CD14-positive monocyte (primary cell): Measurements from ENCODE around the gene SPANXN4. TPM values are rescaled to one million over a fixed set of nuclear protein-coding genes. Genes with fewer than 3 reads are reported as not detected.

Experiments used
- DNase-seq, 3 donors: peaks; one replicate each; pipeline ENCODE4 v3.0.0-alpha.2; 2011 to 2022
- H2AFZ ChIP-seq: 2 replicates; pipeline ENCODE4 v1.6.0; 2012; ENCODE audit warnings: mild to moderate bottlenecking, low read depth, low read length, inconsistent platforms; ENCODE audit not compliant: insufficient read depth, poor library complexity, severe bottlenecking
- H3K27ac ChIP-seq, 2 donors: 1 replicate in 1 of 2; 2 replicates in 1 of 2; pipeline ENCODE4 v1.5.1; 2012 to 2013; ENCODE audit warnings: low read length in 2 of 2, control low read depth in 1 of 2, inconsistent platforms in 1 of 2, low read depth in 1 of 2, mild to moderate bottlenecking in 1 of 2
- H3K27me3 ChIP-seq, 2 donors: one replicate each; pipeline versions ENCODE4 v1.6.0 to v1.6.1; 2011 to 2013; ENCODE audit warnings: low read length in 2 of 2; ENCODE audit not compliant: control insufficient read depth in 2 of 2, insufficient read depth in 2 of 2
- H3K36me3 ChIP-seq, 2 donors: replicated peaks in 1 of 2; 1 replicate in 1 of 2; 2 replicates in 1 of 2; pipeline versions ENCODE4 v1.5.1 to v1.6.1; 2012 to 2013; ENCODE audit warnings: low read length in 2 of 2, control low read depth in 1 of 2, inconsistent platforms in 1 of 2, mild to moderate bottlenecking in 1 of 2; ENCODE audit not compliant: insufficient read depth in 2 of 2, control insufficient read depth in 1 of 2
- H3K4me1 ChIP-seq, 2 donors: 1 replicate in 1 of 2; 2 replicates in 1 of 2; pipeline versions ENCODE4 v1.5.1 to v1.6.1; 2012 to 2013; ENCODE audit warnings: low read length in 2 of 2, control low read depth in 1 of 2, inconsistent platforms in 1 of 2, mild to moderate bottlenecking in 1 of 2, moderate library complexity in 1 of 2; ENCODE audit not compliant: insufficient read depth in 2 of 2, control insufficient read depth in 1 of 2
- H3K4me2 ChIP-seq: replicated peaks from 2 replicates; pipeline ENCODE3; 2012; ENCODE audit warnings: low read length, moderate library complexity, mild to moderate bottlenecking; ENCODE audit not compliant: poor library complexity, severe bottlenecking; ENCODE audit errors: extremely low read depth
- H3K4me3 ChIP-seq, 3 experiments: fragments of 200-600 bp in 1 of 3; sonication (generic) in 1 of 3; replicated peaks in 1 of 3; 1 replicate in 2 of 3; 2 replicates in 1 of 3; pipeline ENCODE4 v1.5.1; 2011 to 2013; ENCODE audit warnings: low read length in 3 of 3, mild to moderate bottlenecking in 3 of 3, control low read depth in 2 of 3, low read depth in 2 of 3, inconsistent platforms in 1 of 3, moderate library complexity in 1 of 3
- H3K79me2 ChIP-seq: 2 replicates; pipeline ENCODE4 v1.6.0; 2012; ENCODE audit warnings: mild to moderate bottlenecking, control low read depth, inconsistent platforms, low read length, moderate library complexity; ENCODE audit not compliant: insufficient read depth
- H3K9ac ChIP-seq: 2 replicates; pipeline ENCODE4 v1.6.0; 2017; ENCODE audit warnings: low read length, mild to moderate bottlenecking; ENCODE audit not compliant: insufficient read depth, poor library complexity, severe bottlenecking
- H3K9me3 ChIP-seq, 2 donors: replicated peaks in 1 of 2; 1 replicate in 1 of 2; 2 replicates in 1 of 2; pipeline versions ENCODE4 v1.5.1 to v1.6.1; 2012 to 2013; ENCODE audit warnings: low read length in 2 of 2, control low read depth in 1 of 2; ENCODE audit not compliant: control insufficient read depth in 1 of 2, insufficient read depth in 1 of 2
- H4K20me1 ChIP-seq: 2 replicates; pipeline ENCODE4 v1.6.0; 2012; ENCODE audit warnings: mild to moderate bottlenecking, low read length, control low read depth, moderate library complexity; ENCODE audit not compliant: insufficient read depth
- H3K27ac Mint-ChIP-seq, 7 donors: one replicate each; pipeline ENCODE4 v1.8.0; 2020; ENCODE audit warnings: mild to moderate bottlenecking in 7 of 7, mixed read lengths in 7 of 7, moderate library complexity in 6 of 7, inconsistent platforms in 2 of 7
- H3K27me3 Mint-ChIP-seq, 3 donors: one replicate each; pipeline ENCODE4 v1.8.0; 2021 to 2022; ENCODE audit warnings: low read depth in 3 of 3, mild to moderate bottlenecking in 3 of 3, mixed read lengths in 3 of 3, moderate library complexity in 3 of 3, inconsistent platforms in 1 of 3
- H3K36me3 Mint-ChIP-seq, 2 donors: one replicate each; pipeline ENCODE4 v1.8.0; 2020; ENCODE audit warnings: mixed read lengths in 2 of 2, inconsistent platforms in 1 of 2, mild to moderate bottlenecking in 1 of 2
- H3K4me1 Mint-ChIP-seq: one replicate; pipeline ENCODE4 v1.8.0; 2020; ENCODE audit warnings: mild to moderate bottlenecking, mixed read lengths
- H3K4me3 Mint-ChIP-seq, 2 donors: one replicate each; pipeline ENCODE4 v1.8.0; 2020; ENCODE audit warnings: mild to moderate bottlenecking in 2 of 2, mixed read lengths in 2 of 2, moderate library complexity in 1 of 2
- H3K9me3 Mint-ChIP-seq, 7 donors: one replicate each; pipeline ENCODE4 v1.8.0; 2020 to 2022; ENCODE audit warnings: mixed read lengths in 7 of 7, mild to moderate bottlenecking in 6 of 7, moderate library complexity in 6 of 7, inconsistent platforms in 2 of 7
- WGBS: methylation state at CpG from one replicate; pipeline ENCODE4 v1.1.5; 2013; ENCODE audit warnings: missing lambda C conversion rate; ENCODE audit not compliant: insufficient coverage; 5-methylcytosine and 5-hydroxymethylcytosine counted together
- intact Hi-C, 2 donors: fragments of 100-400 bp; cut with micrococcal nuclease; formaldehyde crosslinking; loops; one replicate each; pipeline versions ENCODE4 v1.15.0 to v1.15.1; 2023
- polyA plus RNA-seq, 3 donors: library from polyadenylated mRNA; depleted of rRNA in 1 of 3; unstranded in 2 of 3; stranded (reverse) in 1 of 3; fragments of 300-500 nt in 2 of 3; fragments of >200 nt in 1 of 3; fragmentation: Illumina TruSeq in 2 of 3; gene quantifications; 1 replicate in 2 of 3; 2 replicates in 1 of 3; pipeline ENCODE4 v1.2.3, GENCODE V29; 2012 to 2021
- TF ChIP-seq, protein P1 (sequence below): fragments of 200-600 bp; IDR thresholded peaks from one replicate; pipeline ENCODE4 v1.8.0; 2022; ENCODE audit warnings: antibody characterized with exemption, mild to moderate bottlenecking

SPANXN4 gene
- polyA plus RNA-seq, 3 donors = not detected

DNA sequence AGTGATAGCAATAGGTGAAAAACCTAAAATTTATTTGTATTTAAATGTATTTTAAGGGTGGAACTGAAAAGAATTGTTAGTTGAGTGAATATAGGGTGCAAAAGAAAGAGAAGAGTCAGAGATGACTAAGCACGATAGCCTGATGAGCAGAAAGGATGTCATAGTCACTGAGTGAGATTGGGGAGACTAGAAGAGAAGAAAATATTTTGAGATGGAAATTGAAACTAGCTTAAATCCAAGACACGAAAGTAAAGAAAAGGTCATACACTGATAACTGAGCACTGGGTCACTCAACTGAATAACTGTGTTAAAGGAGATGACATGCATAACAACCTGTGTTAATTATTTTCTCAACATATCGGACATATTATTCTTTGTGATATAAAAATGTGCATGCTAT, 55.5 kb downstream of the SPANXN4 start:
- intact Hi-C loops = no loop called here
- no peak overlapping the region for H3K4me3 Mint-ChIP-seq
- no peak overlapping the region for H3K9ac ChIP-seq
- no peak overlapping the region for H3K4me2 ChIP-seq
- H3K27me3 Mint-ChIP-seq = peaks cover 0 to 2% (median 1%) of the 10 kb centered on the region in 3 donors
- H3K36me3 Mint-ChIP-seq = no peaks in the 10 kb centered on the region
- no peaks in the 10 kb centered on the region for H3K4me1 ChIP-seq
- no peaks in the 10 kb centered on the region for H3K36me3 ChIP-seq
- no peaks in the 10 kb centered on the region for H4K20me1 ChIP-seq
- H3K4me3 ChIP-seq = no peak overlapping the region
- H3K79me2 ChIP-seq = no peaks in the 10 kb centered on the region
- H3K9me3 ChIP-seq = peaks cover 8 to 9% of the 10 kb centered on the region in 2 donors
- DNase-seq = no peak
- no peak overlapping the region for H2AFZ ChIP-seq
- H3K27ac Mint-ChIP-seq = no peak overlapping the region
- TF ChIP-seq, protein P1, sequence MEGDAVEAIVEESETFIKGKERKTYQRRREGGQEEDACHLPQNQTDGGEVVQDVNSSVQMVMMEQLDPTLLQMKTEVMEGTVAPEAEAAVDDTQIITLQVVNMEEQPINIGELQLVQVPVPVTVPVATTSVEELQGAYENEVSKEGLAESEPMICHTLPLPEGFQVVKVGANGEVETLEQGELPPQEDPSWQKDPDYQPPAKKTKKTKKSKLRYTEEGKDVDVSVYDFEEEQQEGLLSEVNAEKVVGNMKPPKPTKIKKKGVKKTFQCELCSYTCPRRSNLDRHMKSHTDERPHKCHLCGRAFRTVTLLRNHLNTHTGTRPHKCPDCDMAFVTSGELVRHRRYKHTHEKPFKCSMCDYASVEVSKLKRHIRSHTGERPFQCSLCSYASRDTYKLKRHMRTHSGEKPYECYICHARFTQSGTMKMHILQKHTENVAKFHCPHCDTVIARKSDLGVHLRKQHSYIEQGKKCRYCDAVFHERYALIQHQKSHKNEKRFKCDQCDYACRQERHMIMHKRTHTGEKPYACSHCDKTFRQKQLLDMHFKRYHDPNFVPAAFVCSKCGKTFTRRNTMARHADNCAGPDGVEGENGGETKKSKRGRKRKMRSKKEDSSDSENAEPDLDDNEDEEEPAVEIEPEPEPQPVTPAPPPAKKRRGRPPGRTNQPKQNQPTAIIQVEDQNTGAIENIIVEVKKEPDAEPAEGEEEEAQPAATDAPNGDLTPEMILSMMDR = no peak
- no peaks in the 10 kb centered on the region for H3K4me1 Mint-ChIP-seq
- H3K27me3 ChIP-seq = no peaks in the 10 kb centered on the region
- no peak overlapping the region for H3K27ac ChIP-seq
- WGBS = 88% methylated on average over 1 of the region's 3 CpGs
- H3K9me3 Mint-ChIP-seq = peaks cover 0 to 8% (median 4%) of the 10 kb centered on the region in 7 donors

DNA sequence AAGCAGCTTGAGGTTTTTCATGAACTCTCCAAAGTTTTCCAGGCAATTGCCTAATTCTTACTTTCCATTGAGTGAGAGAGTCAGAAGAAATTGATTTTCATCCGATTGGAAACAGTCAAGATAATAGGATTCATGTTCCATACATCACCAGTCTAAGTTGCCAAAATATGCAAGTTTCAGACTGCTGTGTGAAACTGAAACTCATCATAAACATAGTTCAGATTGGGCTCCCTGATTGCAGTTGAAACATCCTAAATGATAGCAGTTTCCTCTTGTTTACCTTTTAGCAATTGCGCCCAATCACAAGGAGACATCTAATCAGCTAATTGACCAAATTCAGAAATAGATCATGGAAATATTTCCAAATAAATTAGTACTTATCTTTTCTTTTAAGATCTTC, 56.8 kb downstream of the SPANXN4 start:
- peaks cover 0 to 2% (median 1%) of the 10 kb centered on the region in 3 donors for H3K27me3 Mint-ChIP-seq
- Histone ChIP-seq H3K79me2 (no peaks in the 10 kb centered on the region), H4K20me1 (no peaks in the 10 kb centered on the region), H3K27ac (no peak overlapping the region), H3K4me3 (no peak overlapping the region), H3K36me3 (no peaks in the 10 kb centered on the region), H3K4me2 (no peak overlapping the region), H3K9me3 (peaks cover 8 to 9% of the 10 kb centered on the region in 2 donors), H3K27me3 (no peaks in the 10 kb centered on the region), H3K4me1 (no peaks in the 10 kb centered on the region), H2AFZ (no peak overlapping the region), H3K9ac (no peak overlapping the region)
- DNase-seq = no peak
- H3K27ac Mint-ChIP-seq = no peak overlapping the region
- H3K36me3 Mint-ChIP-seq = no peaks in the 10 kb centered on the region
- intact Hi-C loops = no loop called here
- H3K4me3 Mint-ChIP-seq = no peak overlapping the region
- H3K9me3 Mint-ChIP-seq = peaks cover 0 to 8% (median 4%) of the 10 kb centered on the region in 7 donors
- TF ChIP-seq, protein P1 = no peak
- WGBS = no CpG with 5 or more reads among the region's 2 CpGs
- H3K4me1 Mint-ChIP-seq = no peaks in the 10 kb centered on the region
